Hepatocyte (in vitro differentiated cells): ENCODE results near the gene PTPRD. TPM values are rescaled to one million over a fixed set of nuclear protein-coding genes. Genes with fewer than 3 reads are reported as not detected.

Experiments
- DNase-seq: peaks from one replicate; pipeline ENCODE4 v3.0.0-alpha.2; 2016; ENCODE audit warnings: low spot score
- H2AFZ ChIP-seq: fragments of 200-600 bp; sonication (generic); 2 replicates; pipeline ENCODE4 v1.6.0; 2016; ENCODE audit warnings: antibody characterized with exemption, mild to moderate bottlenecking
- H3K27ac ChIP-seq: fragments of 200-600 bp; sonication (generic); 2 replicates; pipeline ENCODE4 v1.5.1; 2016; ENCODE audit warnings: mild to moderate bottlenecking
- H3K27me3 ChIP-seq: fragments of 200-600 bp; sonication (generic); 2 replicates; pipeline ENCODE4 v1.6.1; 2016
- H3K36me3 ChIP-seq: fragments of 200-600 bp; sonication (generic); replicated peaks from 2 replicates; pipeline ENCODE4 v1.5.1; 2016; ENCODE audit warnings: low read depth; ENCODE audit not compliant: insufficient read depth
- H3K4me1 ChIP-seq: fragments of 200-600 bp; sonication (generic); 2 replicates; pipeline ENCODE4 v1.5.1; 2016; ENCODE audit warnings: mild to moderate bottlenecking, moderate library complexity; ENCODE audit not compliant: insufficient read depth
- H3K4me2 ChIP-seq: fragments of 200-600 bp; sonication (generic); 2 replicates; pipeline ENCODE4 v1.6.0; 2016
- H3K4me3 ChIP-seq: fragments of 200-600 bp; sonication (generic); 2 replicates; pipeline ENCODE4 v1.5.1; 2016; ENCODE audit warnings: mild to moderate bottlenecking
- H3K79me2 ChIP-seq: fragments of 200-600 bp; sonication (generic); 2 replicates; pipeline ENCODE4 v1.6.0; 2017; ENCODE audit warnings: mild to moderate bottlenecking
- H3K9me2 ChIP-seq: fragments of 200-600 bp; sonication (generic); replicated peaks from 2 replicates; pipeline ENCODE4 v1.6.0; 2017; ENCODE audit warnings: mild to moderate bottlenecking; ENCODE audit not compliant: insufficient read depth
- H3K9me3 ChIP-seq: fragments of 200-600 bp; sonication (generic); 2 replicates; pipeline ENCODE4 v1.5.1; 2016; ENCODE audit warnings: low read depth, mild to moderate bottlenecking
- H4K20me1 ChIP-seq: fragments of 200-600 bp; sonication (generic); 2 replicates; pipeline ENCODE4 v1.6.0; 2016; ENCODE audit warnings: mild to moderate bottlenecking; ENCODE audit not compliant: insufficient read depth, poor library complexity, severe bottlenecking
- EZH2 ChIP-seq: fragments of 200-600 bp; sonication (generic); IDR thresholded peaks from 2 replicates; pipeline ENCODE4 v1.6.1; 2016; ENCODE audit warnings: antibody characterized with exemption, mild to moderate bottlenecking, borderline replicate concordance
- EZH2phosphoT487 ChIP-seq: fragments of 200-600 bp; sonication (generic); IDR thresholded peaks from one replicate; pipeline ENCODE4 v1.6.1; 2018; ENCODE audit warnings: antibody characterized with exemption, mild to moderate bottlenecking, low read depth, moderate library complexity; ENCODE audit not compliant: unreplicated experiment, severe bottlenecking
- WGBS: methylation state at CpG from one replicate; pipeline ENCODE4 v1.1.6; 2016; ENCODE audit warnings: low lambda C conversion rate; ENCODE audit errors: missing lambda C conversion rate; 5-methylcytosine and 5-hydroxymethylcytosine counted together
- polyA plus RNA-seq: library from polyadenylated mRNA; unstranded; fragments of >200 nt; fragmentation: Nextera tagmentation; extraction: Ambion mirVana; gene quantifications from 2 replicates; pipeline ENCODE4 v1.2.1, GENCODE V29; 2016
- total RNA-seq: library from RNA; depleted of rRNA; stranded (reverse); fragments of >200 nt; gene quantifications from 2 replicates; pipeline ENCODE4 v1.2.3, GENCODE V29; 2014
- TF ChIP-seq, protein P1 (sequence below): fragments of 200-600 bp; sonication (generic); IDR thresholded peaks from 2 replicates; pipeline ENCODE4 v1.5.1; 2016; ENCODE audit warnings: antibody characterized with exemption, mild to moderate bottlenecking; ENCODE audit not compliant: poor library complexity

Gene PTPRD
- total and polyA plus RNA-seq, 2 experiments from 2014 or later, result 6.5 to 77.6 TPM

DNA sequence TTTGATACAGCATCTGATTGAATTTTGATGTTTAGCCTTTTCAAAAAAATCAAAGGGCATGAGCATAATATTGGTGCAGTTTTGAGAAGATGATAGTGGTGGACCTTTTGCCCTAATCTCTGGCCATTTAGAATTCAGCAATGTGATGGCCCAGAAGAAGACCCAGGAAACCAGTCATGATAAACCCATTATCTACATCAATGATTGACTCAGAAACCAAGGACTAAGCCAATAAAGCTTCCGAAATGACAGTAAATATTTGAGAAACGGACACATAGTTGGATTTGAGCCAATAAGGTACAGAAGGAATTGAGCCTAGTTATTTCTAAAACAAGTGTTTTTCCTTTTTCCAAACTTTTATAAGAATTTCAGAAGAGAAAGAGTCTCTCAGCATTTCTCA lies 1654.4 kb downstream of the PTPRD start:
- Histone ChIP-seq H3K4me1 (no peaks in the 10 kb centered on the region), H3K79me2 (no peaks in the 10 kb centered on the region), H3K4me3 (no peak overlapping the region), H4K20me1 (no peaks in the 10 kb centered on the region), H3K27ac (no peak overlapping the region), H3K4me2 (no peak overlapping the region), H3K36me3 (no peaks in the 10 kb centered on the region), H2AFZ (no peak overlapping the region), H3K27me3 (no peaks in the 10 kb centered on the region), H3K9me3 (no peaks in the 10 kb centered on the region), H3K9me2 (no peaks in the 10 kb centered on the region)
- WGBS, result 56% methylated on average over 2 of the region's 2 CpGs
- DNase-seq, result no peak
- TF ChIP-seq EZH2 (no peak), EZH2phosphoT487 (no peak)
- TF ChIP-seq, protein P1, sequence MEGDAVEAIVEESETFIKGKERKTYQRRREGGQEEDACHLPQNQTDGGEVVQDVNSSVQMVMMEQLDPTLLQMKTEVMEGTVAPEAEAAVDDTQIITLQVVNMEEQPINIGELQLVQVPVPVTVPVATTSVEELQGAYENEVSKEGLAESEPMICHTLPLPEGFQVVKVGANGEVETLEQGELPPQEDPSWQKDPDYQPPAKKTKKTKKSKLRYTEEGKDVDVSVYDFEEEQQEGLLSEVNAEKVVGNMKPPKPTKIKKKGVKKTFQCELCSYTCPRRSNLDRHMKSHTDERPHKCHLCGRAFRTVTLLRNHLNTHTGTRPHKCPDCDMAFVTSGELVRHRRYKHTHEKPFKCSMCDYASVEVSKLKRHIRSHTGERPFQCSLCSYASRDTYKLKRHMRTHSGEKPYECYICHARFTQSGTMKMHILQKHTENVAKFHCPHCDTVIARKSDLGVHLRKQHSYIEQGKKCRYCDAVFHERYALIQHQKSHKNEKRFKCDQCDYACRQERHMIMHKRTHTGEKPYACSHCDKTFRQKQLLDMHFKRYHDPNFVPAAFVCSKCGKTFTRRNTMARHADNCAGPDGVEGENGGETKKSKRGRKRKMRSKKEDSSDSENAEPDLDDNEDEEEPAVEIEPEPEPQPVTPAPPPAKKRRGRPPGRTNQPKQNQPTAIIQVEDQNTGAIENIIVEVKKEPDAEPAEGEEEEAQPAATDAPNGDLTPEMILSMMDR, result no peak

DNA sequence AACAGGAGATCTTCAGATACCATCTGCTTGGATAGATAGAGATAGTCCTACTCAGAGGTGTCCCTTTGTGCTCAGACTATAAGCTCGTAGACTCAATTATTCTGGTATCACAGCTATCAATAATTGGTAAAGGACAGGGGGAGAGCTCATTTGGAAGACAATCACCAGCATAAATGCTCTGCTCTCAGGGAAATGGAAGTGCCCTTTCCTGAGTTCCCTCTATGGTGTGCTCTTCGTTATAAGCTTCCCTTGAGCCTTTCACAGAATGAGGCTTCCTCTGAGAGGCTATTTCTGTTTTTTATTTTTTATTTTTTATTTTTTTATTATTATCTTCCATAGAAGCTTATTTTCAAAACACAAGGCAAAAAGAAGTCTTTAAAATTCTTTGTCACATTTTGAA lies 1657.5 kb downstream of the PTPRD start:
- Histone ChIP-seq H3K4me3 (no peak overlapping the region), H2AFZ (no peak overlapping the region), H4K20me1 (no peaks in the 10 kb centered on the region), H3K27me3 (no peaks in the 10 kb centered on the region), H3K4me2 (no peak overlapping the region), H3K4me1 (no peaks in the 10 kb centered on the region), H3K27ac (no peak overlapping the region), H3K9me3 (no peaks in the 10 kb centered on the region), H3K36me3 (no peaks in the 10 kb centered on the region), H3K79me2 (no peaks in the 10 kb centered on the region), H3K9me2 (no peaks in the 10 kb centered on the region)
- 76% methylated on average over 2 of the region's 2 CpGs for WGBS
- no peak for DNase-seq
- TF ChIP-seq EZH2phosphoT487, result no peak
- TF ChIP-seq EZH2, result no peak
- TF ChIP-seq, protein P1, result no peak

DNA sequence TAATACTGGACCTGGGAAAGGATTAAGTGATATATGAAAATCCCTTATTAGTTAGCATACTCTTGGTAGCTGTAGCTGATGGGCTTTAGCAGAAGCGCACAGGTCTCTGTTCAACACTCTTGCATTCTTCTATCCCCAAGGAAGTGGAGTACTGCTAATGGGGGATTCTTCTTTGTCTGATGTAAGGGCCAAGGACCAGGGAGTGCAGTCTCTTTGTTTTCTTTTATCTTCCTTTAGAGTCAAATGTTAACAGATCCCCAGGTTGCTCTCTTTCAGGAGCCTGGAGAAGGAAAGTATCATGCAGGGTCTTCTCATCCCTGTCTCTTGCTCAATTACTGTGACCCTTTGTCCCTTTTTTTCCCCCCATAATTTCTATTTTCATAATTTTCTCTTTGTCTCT lies 1666.3 kb downstream of the PTPRD start:
- H3K79me2 ChIP-seq, result no peaks in the 10 kb centered on the region
- H3K36me3 ChIP-seq, result no peaks in the 10 kb centered on the region
- no peaks in the 10 kb centered on the region for H3K9me3 ChIP-seq
- no peak overlapping the region for H2AFZ ChIP-seq
- H3K27me3 ChIP-seq, result no peaks in the 10 kb centered on the region
- H3K27ac ChIP-seq, result no peak overlapping the region
- no peaks in the 10 kb centered on the region for H3K9me2 ChIP-seq
- no peaks in the 10 kb centered on the region for H4K20me1 ChIP-seq
- no peak overlapping the region for H3K4me2 ChIP-seq
- no peaks in the 10 kb centered on the region for H3K4me1 ChIP-seq
- H3K4me3 ChIP-seq, result no peak overlapping the region
- no peak for DNase-seq
- 81% methylated on average over 1 of the region's 1 CpG for WGBS
- TF ChIP-seq, protein P1, result no peak
- TF ChIP-seq EZH2, result no peak
- no peak for TF ChIP-seq EZH2phosphoT487

DNA sequence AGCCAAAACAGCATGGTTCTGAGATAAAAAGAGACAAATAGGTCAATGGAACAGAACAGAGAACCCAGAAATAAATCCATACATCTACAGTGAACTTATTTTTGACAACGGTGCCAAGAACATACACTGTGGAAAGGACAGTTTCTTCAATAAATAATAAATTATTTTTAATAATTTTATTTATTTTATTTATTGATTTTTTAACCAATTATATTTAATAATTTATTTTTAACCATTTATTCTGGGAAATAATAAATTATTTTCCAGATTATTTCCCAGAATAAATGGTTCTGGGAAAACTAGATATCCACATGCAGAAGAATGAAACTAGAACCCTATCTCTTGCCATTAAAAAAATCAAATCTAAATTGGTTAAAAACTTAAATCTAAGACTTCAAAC lies 1669.4 kb downstream of the PTPRD start:
- Histone ChIP-seq H3K4me3 (no peak overlapping the region), H2AFZ (no peak overlapping the region), H3K9me2 (no peaks in the 10 kb centered on the region), H3K27me3 (no peaks in the 10 kb centered on the region), H3K79me2 (no peaks in the 10 kb centered on the region), H3K4me1 (no peaks in the 10 kb centered on the region), H4K20me1 (no peaks in the 10 kb centered on the region), H3K27ac (no peak overlapping the region), H3K36me3 (no peaks in the 10 kb centered on the region), H3K9me3 (no peaks in the 10 kb centered on the region), H3K4me2 (no peak overlapping the region)
- no peak for DNase-seq
- 88% methylated on average over 1 of the region's 1 CpG for WGBS
- TF ChIP-seq EZH2phosphoT487 (no peak), EZH2 (no peak)
- TF ChIP-seq, protein P1, result no peak
